ENCODE measurements around the gene PRELID2. TPM values are rescaled to one million over a fixed set of nuclear protein-coding genes. Genes with fewer than 3 reads are reported as not detected.

PRELID2 gene
- total RNA-seq, 1 experiment from 2014 or later = 32.9 TPM

Other genes starting within 250 kb of the PRELID2 start
- gene GRXCR2, start 37.7 kb upstream of the PRELID2 start, total RNA-seq (2014; rRNA removed; shearing (Covaris generic)) = not detected in 2 replicates
- gene SH3RF2, start 101.2 kb upstream of the PRELID2 start, total RNA-seq (2014; rRNA removed; shearing (Covaris generic)) = 11.1 and 14.6 TPM in 2 replicates

Measured in G401 (cell line).